DND-41 (cell line): Measurements from ENCODE around the gene SLC16A10.
A peak's percentile ranks its signal among the peaks of the same experiment; 100 is the strongest.
"Not testable (repeated sequence)": the region's sequence is repeated elsewhere in the genome, so short reads cannot be mapped to it uniquely, and the experiment has no call there.

Source experiments
- ATAC-seq: fragments of 200-7000 bp; cut with Tn5 transposase; 3 replicates; pipeline ENCODE4 v1.9.1; 2021; ENCODE audit warnings: low read depth; ENCODE audit not compliant: insufficient read depth
- DNase-seq: peaks from one replicate; pipeline ENCODE4 v3.0.0-alpha.2; 2020
- H2AFZ ChIP-seq: 2 replicates; pipeline ENCODE4 v1.6.0; 2012; ENCODE audit warnings: low read depth, low read length
- H3K27ac ChIP-seq: 2 replicates; pipeline ENCODE4 v1.5.1; 2012; ENCODE audit warnings: low read length, inconsistent platforms
- H3K27me3 ChIP-seq: fragments of 200-600 bp; sonication (generic); 2 replicates; pipeline ENCODE4 v1.6.0; 2012; ENCODE audit warnings: low read length, mild to moderate bottlenecking, inconsistent platforms; ENCODE audit not compliant: insufficient read depth, poor library complexity
- H3K36me3 ChIP-seq: 2 replicates; pipeline ENCODE4 v1.5.1; 2012; ENCODE audit warnings: low read length, inconsistent platforms; ENCODE audit not compliant: insufficient read depth
- H3K4me1 ChIP-seq: 2 replicates; pipeline ENCODE4 v1.5.1; 2012; ENCODE audit warnings: mild to moderate bottlenecking, low read length; ENCODE audit not compliant: insufficient read depth
- H3K4me2 ChIP-seq: 2 replicates; pipeline ENCODE4 v1.6.0; 2012; ENCODE audit warnings: mild to moderate bottlenecking, moderate library complexity, low read length, inconsistent platforms; ENCODE audit not compliant: insufficient read depth
- H3K4me3 ChIP-seq, 2 experiments: fragments of 200-600 bp in 1 of 2; shearing (Covaris generic) in 1 of 2; 2 replicates each; pipeline ENCODE4 v1.5.1; 2012 to 2016; ENCODE audit warnings: inconsistent platforms in 2 of 2, low read length in 2 of 2, mild to moderate bottlenecking in 2 of 2, low read depth in 1 of 2, moderate library complexity in 1 of 2
- H3K79me2 ChIP-seq: 2 replicates; pipeline ENCODE4 v1.6.0; 2012; ENCODE audit warnings: low read length, inconsistent platforms; ENCODE audit not compliant: insufficient read depth
- H3K9ac ChIP-seq: 2 replicates; pipeline ENCODE4 v1.6.0; 2012; ENCODE audit warnings: low read depth, mild to moderate bottlenecking, inconsistent platforms, low read length, moderate library complexity
- H3K9me3 ChIP-seq: 2 replicates; pipeline ENCODE4 v1.5.1; 2012; ENCODE audit warnings: low read length, moderate library complexity, mild to moderate bottlenecking, inconsistent platforms; ENCODE audit not compliant: insufficient read depth, severe bottlenecking
- H4K20me1 ChIP-seq: 2 replicates; pipeline ENCODE4 v1.6.0; 2012; ENCODE audit warnings: low read length; ENCODE audit not compliant: insufficient read depth
- CTCF ChIP-seq: IDR thresholded peaks from 2 replicates; pipeline ENCODE4 v1.5.1; 2012; ENCODE audit warnings: borderline replicate concordance, low read length, moderate library complexity, mild to moderate bottlenecking; ENCODE audit not compliant: poor library complexity, severe bottlenecking; ENCODE audit errors: extremely low read depth
- EZH2 ChIP-seq: IDR thresholded peaks from 3 replicates; pipeline ENCODE4 v1.6.1; 2012; ENCODE audit warnings: borderline replicate concordance, low read depth, mild to moderate bottlenecking, moderate library complexity, low read length, inconsistent platforms; ENCODE audit not compliant: severe bottlenecking

SLC16A10 gene

GRCh38 chr6:111091987-111092386, 4.7 kb downstream of the SLC16A10 start:
- H4K20me1 ChIP-seq: no peaks in the 10 kb centered on the region
- no peak overlapping the region for H3K4me3 ChIP-seq
- H3K36me3 ChIP-seq: no peaks in the 10 kb centered on the region
- H3K9me3 ChIP-seq: no peaks in the 10 kb centered on the region
- H3K27ac ChIP-seq: no peak overlapping the region
- DNase-seq: no peak
- H3K9ac ChIP-seq: no peak overlapping the region
- H3K27me3 ChIP-seq: peaks cover 19% of the 10 kb centered on the region
- no peak for ATAC-seq
- H3K79me2 ChIP-seq: no peaks in the 10 kb centered on the region
- no peak overlapping the region for H2AFZ ChIP-seq
- TF ChIP-seq EZH2: no peak
- no peak for TF ChIP-seq CTCF
- H3K4me1 ChIP-seq: peaks cover 31% of the 10 kb centered on the region
- H3K4me2 ChIP-seq: no peak overlapping the region

GRCh38 chr6:111095488-111095887, 8.2 kb downstream of the SLC16A10 start:
- not testable (repeated sequence) for H3K9ac ChIP-seq, H3K4me2 ChIP-seq, H3K9me3 ChIP-seq, H2AFZ ChIP-seq, H4K20me1 ChIP-seq, H3K36me3 ChIP-seq, H3K27me3 ChIP-seq, H3K79me2 ChIP-seq, H3K27ac ChIP-seq, H3K4me3 ChIP-seq, ATAC-seq, DNase-seq
- peaks cover 13% of the 10 kb centered on the region for H3K4me1 ChIP-seq

GRCh38 chr6:111096246-111096645, 8.9 kb downstream of the SLC16A10 start:
- H3K36me3 ChIP-seq: no peaks in the 10 kb centered on the region
- peak; percentile 78 for ATAC-seq
- peak; percentile 53 for DNase-seq
- TF ChIP-seq CTCF: no peak
- TF ChIP-seq EZH2: no peak
- H3K79me2 ChIP-seq: no peaks in the 10 kb centered on the region
- H3K4me3 ChIP-seq: no peak overlapping the region
- no peaks in the 10 kb centered on the region for H3K9me3 ChIP-seq
- no peak overlapping the region for H3K27ac ChIP-seq
- H3K4me2 ChIP-seq: no peak overlapping the region
- peaks cover 13% of the 10 kb centered on the region for H3K4me1 ChIP-seq
- no peaks in the 10 kb centered on the region for H4K20me1 ChIP-seq
- no peaks in the 10 kb centered on the region for H3K27me3 ChIP-seq
- no peak overlapping the region for H3K9ac ChIP-seq
- no peak overlapping the region for H2AFZ ChIP-seq

- H3K27me3 ChIP-seq: no peaks in the 10 kb centered on the region
- no peaks in the 10 kb centered on the region for H3K9me3 ChIP-seq
- DNase-seq (no peak), ATAC-seq (no peak)
- no peak overlapping the region for H3K4me3 ChIP-seq
- H3K9ac ChIP-seq: no peak overlapping the region
- H3K27ac ChIP-seq: no peak overlapping the region
- H3K4me1 ChIP-seq: peaks cover 13% of the 10 kb centered on the region
- H2AFZ ChIP-seq: no peak overlapping the region
- no peaks in the 10 kb centered on the region for H3K79me2 ChIP-seq
- TF ChIP-seq CTCF: no peak
- TF ChIP-seq EZH2: no peak
- no peaks in the 10 kb centered on the region for H4K20me1 ChIP-seq
- no peaks in the 10 kb centered on the region for H3K36me3 ChIP-seq
- H3K4me2 ChIP-seq: no peak overlapping the region
Observed at GRCh38 chr6:111098597-111098996, 11.3 kb downstream of the SLC16A10 start.
